Lower lobe of right lung (tissue), 2 donors: ENCODE measurements around the gene HLA-DQA2. TPM values are rescaled to one million over a fixed set of nuclear protein-coding genes. Genes with fewer than 3 reads are reported as not detected.

Experiments
- ATAC-seq, 2 donors: fragments of 200-7000 bp; cut with Tn5 transposase; one replicate each; pipeline ENCODE4 v1.9.1; 2020 to 2022; ENCODE audit warnings: mild to moderate bottlenecking in 2 of 2, moderate library complexity in 2 of 2
- DNase-seq: peaks from one replicate; pipeline ENCODE4 v3.0.0-alpha.2; 2020
- H3K27ac ChIP-seq: fragments of 200-600 bp; one replicate; pipeline ENCODE4 v1.8.0; 2022
- H3K27me3 ChIP-seq: fragments of 200-600 bp; one replicate; pipeline ENCODE4 v1.8.0; 2022; ENCODE audit warnings: low read depth
- H3K36me3 ChIP-seq: fragments of 200-600 bp; one replicate; pipeline ENCODE4 v1.8.0; 2022; ENCODE audit warnings: mild to moderate bottlenecking
- H3K4me1 ChIP-seq: fragments of 200-600 bp; one replicate; pipeline ENCODE4 v1.8.0; 2022
- H3K4me3 ChIP-seq: fragments of 200-600 bp; one replicate; pipeline ENCODE4 v1.8.0; 2022; ENCODE audit warnings: mild to moderate bottlenecking
- H3K9me3 ChIP-seq: fragments of 200-600 bp; one replicate; pipeline ENCODE4 v1.8.0; 2022
- CTCF ChIP-seq: fragments of 200-600 bp; IDR thresholded peaks from one replicate; pipeline ENCODE4 v1.8.0; 2022; ENCODE audit warnings: antibody characterized with exemption, mild to moderate bottlenecking
- intact Hi-C: fragments of 100-400 bp; cut with DNase I; formaldehyde crosslinking; loops from one replicate; pipeline ENCODE4 v1.11.0; 2022
- total RNA-seq: library from RNA; stranded (reverse); fragmentation: NEBNext Ultra II Directional; extraction: Animal tissue kit (Norgen Biotek cat#: 25700); gene quantifications from one replicate; pipeline ENCODE4 v1.2.1, GENCODE V29; 2021
- donor health status: DM: no; HTN: yes; CAD: no; lungs with severe emphysema.

Gene HLA-DQA2
- total RNA-seq, 1 donor from 2014 or later, result 68.0 TPM

GRCh38 chr6:32709625-32710024, 31.6 kb upstream of the HLA-DQA2 start:
- Histone ChIP-seq H3K4me3 (no peak overlapping the region), H3K36me3 (no peaks in the 10 kb centered on the region), H3K9me3 (no peaks in the 10 kb centered on the region), H3K4me1 (no peaks in the 10 kb centered on the region), H3K27me3 (no peaks in the 10 kb centered on the region), H3K27ac (no peak overlapping the region)
- intact Hi-C loops, result no loop called here
- no peak for TF ChIP-seq CTCF
- DNase-seq, result no peak
- ATAC-seq, result no peak

DNA sequence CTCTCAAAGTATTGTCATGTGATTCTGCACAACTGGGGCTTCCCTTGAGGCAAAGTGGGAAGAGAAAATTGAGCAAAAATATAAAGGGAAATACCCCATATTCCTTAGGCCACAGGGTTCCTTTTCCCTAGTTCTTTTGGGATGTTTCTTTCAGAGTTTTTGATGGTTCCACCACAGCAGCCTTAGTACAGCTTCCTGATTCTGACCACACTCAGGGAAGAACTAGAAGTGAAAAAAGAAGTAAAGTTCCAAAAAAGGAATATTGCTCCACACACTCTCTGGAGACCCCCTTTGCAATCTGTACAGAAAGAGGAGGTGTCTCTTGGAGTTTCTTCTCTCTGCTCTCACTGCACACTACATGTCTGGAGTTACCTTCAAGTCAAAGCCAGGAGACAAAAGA, 27.9 kb upstream of the HLA-DQA2 start:
- ATAC-seq, result no peak
- H3K36me3 ChIP-seq, result no peaks in the 10 kb centered on the region
- DNase-seq, result no peak

GRCh38 chr6:32716396-32716795, 24.8 kb upstream of the HLA-DQA2 start:
- ATAC-seq, result no peak
- intact Hi-C loops, result no loop called here
- Histone ChIP-seq H3K27me3 (no peaks in the 10 kb centered on the region), H3K4me1 (no peaks in the 10 kb centered on the region), H3K27ac (no peak overlapping the region), H3K36me3 (no peaks in the 10 kb centered on the region), H3K4me3 (no peak overlapping the region), H3K9me3 (no peaks in the 10 kb centered on the region)
- no peak for TF ChIP-seq CTCF
- DNase-seq, result no peak

More for the DNA sequence above, 27.9 kb upstream of the HLA-DQA2 start:
- H3K4me1 ChIP-seq, result no peaks in the 10 kb centered on the region
- no peak for TF ChIP-seq CTCF
- no peaks in the 10 kb centered on the region for H3K9me3 ChIP-seq
- no peak overlapping the region for H3K4me3 ChIP-seq
- intact Hi-C loops, result no loop called here
- H3K27ac ChIP-seq, result no peak overlapping the region
- H3K27me3 ChIP-seq, result no peaks in the 10 kb centered on the region

- intact Hi-C loops, result no loop called here
- ATAC-seq, result no peak
These were observed 22.3 kb upstream of the HLA-DQA2 start for GRCh38 chr6:32718879-32719278.

GRCh38 chr6:32738126-32738525, 3.1 kb upstream of the HLA-DQA2 start:
- intact Hi-C loops, result no loop called here
- Histone ChIP-seq H3K4me1 (no peaks in the 10 kb centered on the region), H3K36me3 (no peaks in the 10 kb centered on the region), H3K27ac (no peak overlapping the region), H3K9me3 (no peaks in the 10 kb centered on the region), H3K27me3 (no peaks in the 10 kb centered on the region), H3K4me3 (no peak overlapping the region)
- DNase-seq, result no peak
- ATAC-seq, result no peak
- TF ChIP-seq CTCF, result no peak

More at GRCh38 chr6:32718879-32719278, 22.3 kb upstream of the HLA-DQA2 start:
- Histone ChIP-seq H3K27me3 (no peaks in the 10 kb centered on the region), H3K4me3 (no peak overlapping the region), H3K36me3 (no peaks in the 10 kb centered on the region), H3K27ac (no peak overlapping the region), H3K9me3 (no peaks in the 10 kb centered on the region), H3K4me1 (no peaks in the 10 kb centered on the region)
- no peak for DNase-seq
- no peak for TF ChIP-seq CTCF

- ATAC-seq (no peak), DNase-seq (no peak)
- intact Hi-C loops, result no loop called here
- Histone ChIP-seq H3K9me3 (no peaks in the 10 kb centered on the region), H3K27me3 (no peaks in the 10 kb centered on the region), H3K36me3 (no peaks in the 10 kb centered on the region), H3K4me1 (no peaks in the 10 kb centered on the region), H3K4me3 (no peak overlapping the region), H3K27ac (no peak overlapping the region)
- no peak for TF ChIP-seq CTCF
These were observed 1.2 kb downstream of the HLA-DQA2 start for GRCh38 chr6:32742374-32742773.
